Measurements from ENCODE around the gene KRTAP9-9.
"Not testable (repeated sequence)": the region's sequence is repeated elsewhere in the genome, so short reads cannot be mapped to it uniquely, and the experiment has no call there.

KRTAP9-9 gene

GRCh38 chr17:41255381-41256290 is at the start of gene KRTAP9-9:
TSS of gene KRTAP9-9 (plus strand) at chr17:41255384.
- in situ Hi-C loops (cut with MboI; ENCODE audit: low sequenced_read_pairs) = not testable (repeated sequence)

DNA sequence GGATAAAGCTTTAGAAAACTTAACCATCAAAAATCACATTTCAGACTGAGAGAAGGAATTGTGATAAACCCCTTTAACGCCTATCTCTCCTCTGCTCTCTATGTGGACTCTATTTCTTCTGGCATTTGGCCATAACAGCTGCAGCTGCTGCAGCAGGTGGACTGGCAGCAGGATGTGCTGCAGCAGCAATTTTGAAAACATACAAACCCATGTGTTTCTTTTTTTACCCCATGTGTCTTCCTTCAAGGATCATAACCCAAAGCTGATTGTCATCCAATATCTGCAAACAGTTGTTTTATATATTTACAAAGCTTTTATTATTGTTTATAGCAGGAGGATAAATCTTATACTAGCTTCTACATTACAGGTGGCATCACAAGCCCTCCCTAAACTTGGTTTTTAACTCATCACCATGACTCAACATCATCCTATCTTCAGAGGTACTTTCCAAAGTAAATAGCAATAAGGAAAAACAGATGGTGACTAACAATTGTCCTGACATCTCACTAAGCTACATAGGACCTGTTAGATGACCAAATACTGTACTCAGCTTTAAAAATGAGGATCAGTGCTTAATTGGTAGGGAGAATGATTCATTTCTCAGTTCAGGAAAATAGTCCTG is 43.2 kb upstream of the KRTAP9-9 start:
- in situ Hi-C loops (cut with MboI; ENCODE audit: low sequenced_read_pairs) = no loop called here

DNA sequence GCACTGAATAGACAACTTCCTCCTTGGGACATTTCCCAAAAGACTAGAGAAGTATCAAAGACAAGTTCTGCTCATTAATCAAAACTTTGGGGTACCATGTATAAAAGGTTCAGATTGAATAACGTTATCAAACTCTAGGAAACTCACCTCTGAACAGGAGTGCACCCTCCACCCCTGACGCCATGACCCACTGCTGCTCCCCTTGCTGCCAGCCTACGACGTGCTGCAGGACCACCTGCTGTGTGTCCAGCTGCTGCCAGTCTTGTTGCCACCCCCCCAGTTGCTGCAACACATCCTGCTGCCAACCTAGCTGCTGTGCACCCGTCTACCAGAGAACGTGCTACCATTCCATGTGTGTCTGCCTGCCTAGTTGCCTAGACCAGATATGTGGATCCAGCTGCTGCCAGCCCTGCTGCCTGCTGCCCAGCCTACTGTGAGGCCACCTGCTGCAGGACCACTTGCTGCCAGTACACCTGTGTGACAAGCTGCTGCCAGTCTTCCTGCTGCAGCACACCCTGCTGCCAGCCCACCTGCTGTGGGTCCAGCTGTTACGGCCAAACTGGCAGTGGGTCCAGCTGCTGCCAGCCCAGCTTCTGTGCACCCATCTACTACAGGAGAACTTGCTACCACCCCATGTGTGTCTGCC is 42.5 kb upstream of the KRTAP9-9 start:
- in situ Hi-C loops (cut with MboI; ENCODE audit: low sequenced_read_pairs) = no loop called here

DNA sequence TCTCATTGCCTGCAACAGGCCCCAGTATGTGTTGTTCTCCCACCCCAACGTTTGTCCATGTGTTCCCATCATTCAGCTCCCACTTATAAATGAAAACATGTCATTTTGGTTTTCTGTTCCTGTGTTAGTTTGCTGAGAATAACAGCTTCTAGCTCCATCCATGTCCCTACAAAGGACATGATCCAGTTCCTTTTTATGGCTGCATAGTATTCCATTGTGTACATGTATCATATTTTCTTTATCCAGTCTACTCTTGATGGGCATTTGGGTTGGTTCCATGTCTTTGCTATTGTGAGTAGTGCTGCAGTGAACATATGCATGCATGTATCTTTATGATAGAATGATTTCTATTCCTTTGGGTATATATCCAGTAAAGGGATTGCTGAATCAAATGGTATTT is 39.5 kb upstream of the KRTAP9-9 start:
- in situ Hi-C loops (cut with MboI; ENCODE audit: low sequenced_read_pairs) = no loop called here

DNA sequence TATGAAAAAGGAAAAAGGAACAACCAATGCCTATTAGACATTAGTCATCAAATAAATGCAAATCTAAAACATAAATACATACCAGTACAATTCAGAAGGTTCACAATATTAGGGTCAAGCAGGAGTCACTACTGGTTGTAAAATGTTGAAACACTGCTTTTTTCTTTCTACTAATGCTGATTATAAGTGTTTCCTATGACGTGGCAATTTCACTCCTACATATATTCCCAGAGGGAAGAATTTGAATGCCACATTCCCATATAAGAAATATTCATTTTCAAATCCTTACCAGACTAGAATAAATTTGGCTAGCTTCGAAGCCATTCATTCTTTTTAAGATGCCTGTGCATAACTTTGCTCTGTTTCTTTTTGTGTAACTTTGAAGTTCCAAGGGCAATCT is 31.4 kb upstream of the KRTAP9-9 start:
- in situ Hi-C loops (cut with MboI; ENCODE audit: low sequenced_read_pairs) = no loop called here

- in situ Hi-C loops (cut with MboI; ENCODE audit: low sequenced_read_pairs) = no loop called here
These were observed 29.1 kb upstream of the KRTAP9-9 start for GRCh38 chr17:41226051-41226450.

- in situ Hi-C loops (cut with MboI; ENCODE audit: low sequenced_read_pairs) = not testable (repeated sequence)
These were observed 28.5 kb upstream of the KRTAP9-9 start, which contains the start of gene KRTAP9-2 for GRCh38 chr17:41226598-41227095. TSS of gene KRTAP9-2 (plus strand) at chr17:41226648. CDS start at chr17:41226655, 7 bp downstream.

GRCh38 chr17:41230094-41230493 is 25.1 kb upstream of the KRTAP9-9 start:
- in situ Hi-C loops (cut with MboI; ENCODE audit: low sequenced_read_pairs) = no loop called here

DNA sequence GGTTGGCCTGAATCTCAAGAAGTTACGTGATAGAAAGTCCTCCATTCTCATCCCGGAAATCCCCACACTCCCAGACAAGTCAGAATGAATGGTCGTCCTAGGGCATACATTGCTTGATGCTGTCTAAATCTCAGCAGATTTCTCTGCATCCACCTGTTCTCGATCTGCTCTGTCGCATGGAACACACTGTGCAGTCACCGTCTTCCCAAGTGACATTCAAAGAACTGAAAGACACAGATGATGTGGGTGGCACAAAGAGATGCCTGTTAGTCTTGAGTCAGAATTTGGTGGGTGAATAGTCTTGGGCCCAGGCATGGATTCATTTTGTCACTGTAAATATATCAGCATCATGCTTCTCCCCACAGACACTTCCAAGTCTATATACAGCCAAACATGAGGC is 23.5 kb upstream of the KRTAP9-9 start:
- in situ Hi-C loops (cut with MboI; ENCODE audit: low sequenced_read_pairs) = no loop called here

DNA sequence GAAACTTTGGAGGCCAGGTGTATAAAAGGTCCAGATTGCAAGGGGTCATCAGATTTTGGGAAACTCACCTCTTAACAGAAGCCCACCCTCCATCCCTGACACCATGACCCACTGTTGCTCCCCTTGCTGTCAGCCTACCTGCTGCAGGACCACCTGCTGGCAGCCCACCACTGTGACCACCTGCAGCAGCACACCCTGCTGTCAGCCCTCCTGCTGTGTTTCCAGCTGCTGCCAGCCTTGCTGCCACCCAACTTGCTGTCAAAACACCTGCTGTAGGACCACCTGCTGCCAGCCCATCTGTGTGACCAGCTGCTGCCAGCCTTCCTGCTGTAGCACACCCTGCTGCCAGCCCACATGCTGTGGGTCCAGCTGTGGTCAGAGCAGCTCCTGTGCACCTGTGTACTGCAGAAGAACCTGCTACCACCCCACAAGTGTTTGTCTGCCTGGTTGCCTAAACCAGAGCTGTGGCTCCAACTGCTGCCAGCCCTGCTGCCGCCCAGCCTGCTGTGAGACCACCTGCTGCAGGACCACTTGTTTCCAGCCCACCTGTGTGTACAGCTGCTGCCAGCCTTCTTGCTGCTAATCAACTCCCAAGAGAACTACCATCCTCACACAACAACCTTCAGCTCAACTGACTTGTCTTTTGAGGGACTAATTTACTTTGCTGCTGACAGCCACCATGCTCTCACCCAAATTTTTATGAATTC is 22.6 kb upstream of the KRTAP9-9 start, which contains the start of gene KRTAP9-3:
Gene KRTAP9-3 (plus strand): TSS at position 51 of the 707 bp plus-strand sequence. CDS start 53 bp downstream, at position 104.
- in situ Hi-C loops (cut with MboI; ENCODE audit: low sequenced_read_pairs) = not testable (repeated sequence)

DNA sequence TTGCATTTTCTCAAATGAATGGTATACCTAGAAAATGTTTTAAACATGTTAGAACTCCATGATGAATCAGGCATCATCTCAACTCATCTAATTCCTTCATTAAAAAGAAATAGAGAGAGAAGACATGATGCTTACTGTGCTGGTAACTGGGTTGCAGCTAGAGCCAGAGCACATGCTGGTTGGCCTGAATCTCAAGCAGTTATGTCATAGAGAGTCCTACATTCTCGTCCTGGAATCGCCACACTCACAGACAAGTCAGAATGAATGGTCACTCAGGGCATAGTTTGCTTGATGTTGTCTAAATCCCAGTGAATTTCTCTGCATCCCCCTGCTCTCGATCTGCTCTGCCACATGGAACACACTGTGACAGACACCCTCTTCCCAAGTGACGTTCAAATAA is 18.1 kb upstream of the KRTAP9-9 start:
- in situ Hi-C loops (cut with MboI; ENCODE audit: low sequenced_read_pairs) = not testable (repeated sequence)

GRCh38 chr17:41237949-41238437 is 17.2 kb upstream of the KRTAP9-9 start, which contains the start of gene KRTAP9-8:
TSS of gene KRTAP9-8 (plus strand) at chr17:41237999. CDS start at chr17:41238052, 53 bp downstream.
- in situ Hi-C loops (cut with MboI; ENCODE audit: low sequenced_read_pairs) = not testable (repeated sequence)

DNA sequence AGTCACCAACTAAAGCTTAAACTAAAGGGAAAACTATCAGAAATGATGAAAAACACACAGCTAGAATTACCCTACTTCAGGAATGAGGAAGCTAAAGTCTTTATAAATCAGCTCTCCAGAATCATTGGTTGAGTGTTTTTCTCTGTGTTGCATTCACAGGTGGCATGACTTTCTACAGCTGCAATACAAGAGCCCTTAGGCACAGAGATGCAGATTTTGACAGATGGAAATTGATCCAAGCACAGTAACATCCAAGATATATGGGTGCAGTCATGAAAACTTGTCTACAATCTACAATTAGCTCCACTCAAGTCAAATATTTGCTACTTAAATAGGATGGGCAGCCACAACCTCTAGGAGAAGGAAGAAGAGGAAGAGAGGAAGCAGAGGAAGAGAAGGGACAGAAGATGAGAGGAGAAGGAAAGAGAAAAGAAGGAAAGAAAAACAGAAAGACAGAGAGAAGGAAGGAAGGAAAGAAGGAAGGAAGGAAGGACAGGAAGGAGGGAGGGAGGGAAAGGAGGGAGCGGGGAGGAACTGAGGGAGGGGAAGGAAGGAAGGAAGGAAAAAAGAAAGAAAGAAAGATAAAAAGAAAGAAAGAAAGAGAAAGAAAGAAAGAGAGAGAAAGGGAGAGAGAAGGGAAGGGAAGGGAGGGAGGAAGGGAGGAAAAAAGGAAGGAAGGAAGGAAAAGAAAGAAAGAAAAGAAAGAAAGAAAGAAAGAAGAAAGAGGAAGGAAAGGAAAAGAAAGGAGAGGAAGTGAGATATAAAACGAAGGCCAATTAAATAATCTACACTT is 8.0 kb upstream of the KRTAP9-9 start:
- in situ Hi-C loops (cut with MboI; ENCODE audit: low sequenced_read_pairs) = not testable (repeated sequence)

GRCh38 chr17:41249637-41250240 is 5.4 kb upstream of the KRTAP9-9 start, which contains the start of gene KRTAP9-4:
TSS of gene KRTAP9-4 (plus strand) at chr17:41249687. CDS start at chr17:41249721, 34 bp downstream.
- in situ Hi-C loops (cut with MboI; ENCODE audit: low sequenced_read_pairs) = not testable (repeated sequence)

- in situ Hi-C loops (cut with MboI; ENCODE audit: low sequenced_read_pairs) = no loop called here
These were observed 3.9 kb upstream of the KRTAP9-9 start for GRCh38 chr17:41251261-41251660.

DNA sequence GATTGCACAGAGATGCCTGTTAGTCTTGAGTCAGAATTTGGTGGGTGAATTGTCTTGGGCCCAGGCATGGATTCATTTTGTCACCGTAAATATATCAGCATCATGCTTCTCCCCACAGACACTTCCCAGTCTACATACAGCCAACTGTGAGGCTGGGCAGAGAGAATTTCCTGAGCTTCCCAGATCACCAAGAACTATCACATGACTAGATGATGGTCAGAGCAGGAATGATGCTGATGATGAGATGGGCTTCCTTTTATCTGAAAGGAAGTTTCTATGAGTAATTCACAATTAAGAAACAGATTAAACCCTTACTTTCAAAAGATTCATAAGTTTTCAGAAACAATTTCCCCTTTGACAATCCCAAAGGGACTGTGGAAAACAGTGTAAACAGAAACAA is 323 bp upstream of the KRTAP9-9 start:
- in situ Hi-C loops (cut with MboI; ENCODE audit: low sequenced_read_pairs) = no loop called here

- in situ Hi-C loops (cut with MboI; ENCODE audit: low sequenced_read_pairs) = no loop called here
These were observed 1.1 kb downstream of the KRTAP9-9 start for GRCh38 chr17:41256291-41256685.

DNA sequence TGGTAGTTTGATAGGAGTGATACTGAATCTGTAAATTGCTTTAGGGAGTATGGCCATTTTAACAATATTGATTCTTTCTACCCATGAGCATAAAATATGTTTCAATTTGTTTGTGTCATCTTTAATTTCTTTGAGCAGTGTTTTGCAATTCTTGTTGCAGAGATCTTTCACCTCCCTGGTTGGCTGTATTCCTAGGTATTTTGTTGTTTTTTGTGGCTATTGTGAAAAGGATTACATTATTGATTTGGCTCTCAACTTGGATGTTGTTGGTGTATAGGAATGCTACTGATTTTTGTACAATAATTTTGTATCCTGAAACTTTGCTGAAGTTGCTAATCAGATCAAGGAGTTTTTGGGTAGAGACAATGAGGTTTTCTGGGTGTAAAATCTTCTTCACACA is 3.2 kb downstream of the KRTAP9-9 start:
- in situ Hi-C loops (cut with MboI; ENCODE audit: low sequenced_read_pairs) = no loop called here

- in situ Hi-C loops (cut with MboI; ENCODE audit: low sequenced_read_pairs) = no loop called here
These were observed 8.0 kb downstream of the KRTAP9-9 start for GRCh38 chr17:41263212-41263611.

Data from HL-60/S4 (cell line).